ENCODE measurements around the gene ERICH6.

GRCh38 chr3:150682824-150683223 is 20.9 kb downstream of the ERICH6 start:
- TF ChIP-seq CTCF (IDR thresholded peaks at IDR 0.05; ENCODE audit: low read depth, low read length) (no peak), EZH2phosphoT487 (IDR thresholded peaks at IDR 0.05; ENCODE audit: low read depth) (no peak)

Data from OCI-LY3 (cell line).